A549 (cell line): ENCODE data around the gene BRF1. TPM values are rescaled to one million over a fixed set of nuclear protein-coding genes. Genes with fewer than 3 reads are reported as not detected.

ENCODE experiments used
- ATAC-seq, 2 experiments: fragments of 200-7000 bp in 1 of 2; fragments of >200 bp in 1 of 2; cut with Nextera tagmentation in 1 of 2; cut with Tn5 transposase in 1 of 2; 3 replicates each; pipeline versions ENCODE4 v1.8.0 to v1.9.1; 2018 to 2020; ENCODE audit warnings: mild to moderate bottlenecking in 1 of 2, moderate library complexity in 1 of 2
- CTCF ChIA-PET: fragments of 300-600 bp; sonication (Branson Sonifier 250); formaldehyde crosslinking; extraction: SDS; loops from one replicate; lab custom pipeline; 2021; ENCODE audit warnings: antibody characterized with exemption, inconsistent platforms; lab: Yijun Ruan, JAX
- POLR2A ChIA-PET: fragments of 350-600 bp; formaldehyde crosslinking; extraction: SDS; loops from one replicate; lab custom pipeline; 2021; ENCODE audit warnings: antibody characterized with exemption, inconsistent platforms; lab: Yijun Ruan, JAX
- DNase-seq, 2 experiments: peaks; one replicate each; pipeline versions ENCODE4 v3.0.0 to v3.0.0-alpha.2; 2011 to 2016; ENCODE audit warnings: low read depth in 1 of 2, low spot score in 1 of 2
- FAIRE-seq: peaks from 2 replicates; lab custom pipeline; 2011; peaks lifted over from hg19 to GRCh38; lab: Jason Lieb, UNC
- H3K27ac ChIP-seq, 2 experiments: fragments of >200 bp; sonication (Bioruptor Twin); formaldehyde crosslinking; 3 replicates each; pipeline ENCODE4 v1.5.1; 2016 to 2017
- H3K4me1 ChIP-seq: fragments of >200 bp; sonication (Bioruptor Twin); formaldehyde crosslinking; 3 replicates; pipeline ENCODE4 v1.6.1; 2016
- H3K4me2 ChIP-seq: fragments of >200 bp; sonication (Bioruptor Twin); formaldehyde crosslinking; 3 replicates; pipeline ENCODE4 v1.6.1; 2016
- H3K4me3 ChIP-seq: fragments of >200 bp; sonication (Bioruptor Twin); formaldehyde crosslinking; 3 replicates; pipeline ENCODE4 v1.5.1; 2016
- H3K9me3 ChIP-seq: fragments of >200 bp; sonication (Bioruptor Twin); formaldehyde crosslinking; 3 replicates; pipeline ENCODE4 v1.6.1; 2016
- BHLHE40 ChIP-seq: IDR thresholded peaks from 2 replicates; pipeline ENCODE4 v1.6.1; 2012; ENCODE audit warnings: low read depth, low read length, inconsistent platforms
- CTCF ChIP-seq: fragments of >200 bp; sonication (Bioruptor Twin); formaldehyde crosslinking; IDR thresholded peaks from 3 replicates; pipeline ENCODE4 v1.5.1; 2016
- EP300 ChIP-seq, 2 experiments: fragments of >200 bp; sonication (Bioruptor Twin); formaldehyde crosslinking; IDR thresholded peaks; 2 replicates in 1 of 2; 3 replicates in 1 of 2; pipeline ENCODE4 v1.6.1; 2016 to 2017
- FOSB ChIP-seq: fragments of 250-450 bp; sonication (Bioruptor Pico); IDR thresholded peaks from 2 replicates; pipeline ENCODE4 v1.5.0; 2020; ENCODE audit warnings: mild to moderate bottlenecking, moderate library complexity
- FOSL2 ChIP-seq, 2 experiments: fragments of 450-650 bp in 1 of 2; fragments of >200 bp in 1 of 2; sonication (Bioruptor Twin) in 1 of 2; formaldehyde crosslinking; IDR thresholded peaks; 2 replicates each; pipeline versions ENCODE4 v1.5.0 to v1.6.1; 2016 to 2020; ENCODE audit warnings: mild to moderate bottlenecking in 1 of 2, moderate library complexity in 1 of 2
- GATA3 ChIP-seq: IDR thresholded peaks from 2 replicates; pipeline ENCODE4 v1.6.1; 2012; ENCODE audit warnings: borderline replicate concordance
- HOXB13 ChIP-seq: fragments of 250-450 bp; sonication (Bioruptor Pico); IDR thresholded peaks from 2 replicates; pipeline ENCODE4 v1.5.0; 2020; ENCODE audit warnings: low read depth, mild to moderate bottlenecking, moderate library complexity
- HOXB5 ChIP-seq: fragments of 250-450 bp; sonication (Bioruptor Pico); IDR thresholded peaks from 2 replicates; pipeline ENCODE4 v1.5.0; 2020; ENCODE audit warnings: mild to moderate bottlenecking, moderate library complexity
- KDM5A ChIP-seq: fragments of 200-600 bp; sonication (generic); IDR thresholded peaks from 2 replicates; pipeline ENCODE4 v1.6.1; 2016; ENCODE audit warnings: antibody characterized with exemption, mild to moderate bottlenecking
- MAFK ChIP-seq: fragments of 450-650 bp; IDR thresholded peaks from 2 replicates; pipeline ENCODE4 v1.6.1; 2014; ENCODE audit not compliant: partially characterized antibody
- MAZ ChIP-seq: fragments of 150-350 bp; IDR thresholded peaks from 2 replicates; pipeline ENCODE4 v1.6.1; 2014; ENCODE audit warnings: antibody characterized with exemption, low read depth, low read length, borderline replicate concordance
- MYC ChIP-seq: IDR thresholded peaks from 2 replicates; pipeline ENCODE4 v1.6.1; 2012; ENCODE audit warnings: mild to moderate bottlenecking, inconsistent platforms, low read length, improper control_type of control experiment, borderline replicate concordance
- NFE2L2 ChIP-seq: fragments of 150-350 bp; conservative IDR thresholded peaks from 2 replicates; pipeline ENCODE4 v1.6.1; 2014; ENCODE audit warnings: low read length
- SMC3 ChIP-seq: fragments of >200 bp; sonication (Bioruptor Twin); formaldehyde crosslinking; IDR thresholded peaks from 3 replicates; pipeline ENCODE4 v1.6.1; 2018; ENCODE audit warnings: inconsistent platforms
- SREBF2 ChIP-seq: fragments of 450-650 bp; IDR thresholded peaks from 2 replicates; pipeline ENCODE4 v1.6.1; 2014; ENCODE audit warnings: mild to moderate bottlenecking, moderate library complexity
- TP53 ChIP-seq: fragments of 250-450 bp; sonication (Bioruptor Pico); IDR thresholded peaks from 2 replicates; pipeline ENCODE4 v1.5.0; 2021; ENCODE audit warnings: mild to moderate bottlenecking, moderate library complexity
- ZC3H11A ChIP-seq: fragments of 450-650 bp; IDR thresholded peaks from 2 replicates; pipeline ENCODE4 v1.6.1; 2014; ENCODE audit warnings: antibody characterized with exemption, mild to moderate bottlenecking
- ZFP36 ChIP-seq: fragments of 450-650 bp; IDR thresholded peaks from 2 replicates; pipeline ENCODE4 v1.6.1; 2014; ENCODE audit warnings: borderline replicate concordance; ENCODE audit not compliant: partially characterized antibody
- ZNF302 ChIP-seq: fragments of 250-450 bp; sonication (Bioruptor Pico); IDR thresholded peaks from 2 replicates; pipeline ENCODE4 v1.9.0; 2021; ENCODE audit warnings: inconsistent platforms, mild to moderate bottlenecking, moderate library complexity
- WGBS: methylation state at CpG from one replicate; pipeline ENCODE4 v1.1.6; 2017; ENCODE audit errors: missing lambda C conversion rate; 5-methylcytosine and 5-hydroxymethylcytosine counted together
- polyA plus RNA-seq, 4 experiments: library from polyadenylated mRNA; depleted of rRNA in 3 of 4; stranded (reverse); fragments of >200 nt; fragmentation: RNase III in 1 of 4; extraction: RNeasy Plus Mini Kit Qiagen cat#74134 plus additional on column Dnase treatment in 1 of 4; gene quantifications; 2 replicates in 3 of 4; 3 replicates in 1 of 4; pipeline ENCODE4 v1.2.3, GENCODE V29; 2011 to 2017
- TF ChIP-seq, protein P1 (sequence below): fragments of 450-650 bp; IDR thresholded peaks from 2 replicates; pipeline ENCODE4 v1.6.1; 2014; ENCODE audit warnings: antibody characterized with exemption
- TF ChIP-seq, protein P2 (sequence below): fragments of 200-600 bp; sonication (generic); IDR thresholded peaks from 2 replicates; pipeline ENCODE4 v1.6.1; 2016; ENCODE audit warnings: antibody characterized with exemption, mild to moderate bottlenecking, moderate library complexity
- TF ChIP-seq, protein P3 (sequence below): IDR thresholded peaks from 2 replicates; pipeline ENCODE4 v1.6.1; 2012
- TF ChIP-seq, protein P4 (sequence below): fragments of 250-450 bp; sonication (Bioruptor Pico); IDR thresholded peaks from 2 replicates; pipeline ENCODE4 v1.5.0; 2020; ENCODE audit warnings: low read depth, mild to moderate bottlenecking, moderate library complexity
- TF ChIP-seq, protein P5 (sequence below): fragments of 150-350 bp; IDR thresholded peaks from 2 replicates; pipeline ENCODE4 v1.6.1; 2014; ENCODE audit warnings: low read depth, mild to moderate bottlenecking, low read length

Gene BRF1
- polyA plus RNA-seq, 2 of the 4 experiments (the other 2 are of a cell fraction) = 8.5 to 25.7 TPM

DNA sequence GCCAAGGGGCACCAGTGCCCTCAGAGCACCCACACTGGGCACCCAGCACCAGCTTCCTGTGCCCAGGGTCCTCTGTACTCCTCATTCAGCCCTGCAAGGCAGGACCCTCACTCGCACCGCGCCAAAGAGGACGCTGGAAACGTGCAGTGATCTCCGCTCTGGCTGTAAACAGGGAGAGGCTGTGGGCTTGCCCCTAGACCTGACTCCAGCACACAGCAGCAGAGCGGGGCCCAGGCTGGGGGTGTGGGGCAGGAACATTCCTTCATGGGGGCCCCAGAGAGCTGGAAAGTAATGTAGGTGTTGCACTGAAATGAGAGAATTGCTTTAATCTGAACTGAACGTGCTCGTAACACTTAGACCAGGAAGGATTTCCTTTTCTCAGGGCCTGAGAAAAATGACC, 5.0 kb upstream of the BRF1 start (continued):
- TF ChIP-seq BHLHE40 = no peak

GRCh38 chr14:105305345-105305744, 4.5 kb upstream of the BRF1 start:
- ChIA-PET CTCF (interaction anchor here (1.0 to 1.2 kb wide), 2 partner anchors 9 to 28 kb away, joined by 3 read pairs; partner anchors contain the start of gene PACS2), POLR2A (no interaction called here)
- no peak for ATAC-seq
- no peaks in the 10 kb centered on the region for H3K9me3 ChIP-seq
- no peak overlapping the region for H3K4me3 ChIP-seq
- no peak for FAIRE-seq
- DNase-seq = no peak
- H3K27ac ChIP-seq = no peak overlapping the region
- TF ChIP-seq MAZ (no peak), CTCF (no peak), EP300 (IDR thresholded peaks at IDR 0.05) (no peak), SMC3 (no peak), ZNF302 (no peak), KDM5A (no peak), MYC (no peak)
- TF ChIP-seq, protein P1, sequence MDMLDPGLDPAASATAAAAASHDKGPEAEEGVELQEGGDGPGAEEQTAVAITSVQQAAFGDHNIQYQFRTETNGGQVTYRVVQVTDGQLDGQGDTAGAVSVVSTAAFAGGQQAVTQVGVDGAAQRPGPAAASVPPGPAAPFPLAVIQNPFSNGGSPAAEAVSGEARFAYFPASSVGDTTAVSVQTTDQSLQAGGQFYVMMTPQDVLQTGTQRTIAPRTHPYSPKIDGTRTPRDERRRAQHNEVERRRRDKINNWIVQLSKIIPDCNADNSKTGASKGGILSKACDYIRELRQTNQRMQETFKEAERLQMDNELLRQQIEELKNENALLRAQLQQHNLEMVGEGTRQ = no peak
- 0 out of 3 replicates have a peak, but pooled peaks cover 3% of the 10 kb centered on the region for H3K4me1 ChIP-seq
- 76% methylated on average over 9 of the region's 9 CpGs for WGBS
- H3K4me2 ChIP-seq = no peak overlapping the region

GRCh38 chr14:105304565-105304964, 3.8 kb upstream of the BRF1 start:
- H3K4me2 ChIP-seq = no peak overlapping the region
- H3K4me3 ChIP-seq = no peak overlapping the region
- ChIA-PET CTCF (interaction anchor here (1.0 kb wide), 2 partner anchors 9 kb away, joined by 3 read pairs; partner anchors contain the start of gene PACS2), POLR2A (no interaction called here)
- TF ChIP-seq SREBF2 = no peak
- TF ChIP-seq, protein P2, sequence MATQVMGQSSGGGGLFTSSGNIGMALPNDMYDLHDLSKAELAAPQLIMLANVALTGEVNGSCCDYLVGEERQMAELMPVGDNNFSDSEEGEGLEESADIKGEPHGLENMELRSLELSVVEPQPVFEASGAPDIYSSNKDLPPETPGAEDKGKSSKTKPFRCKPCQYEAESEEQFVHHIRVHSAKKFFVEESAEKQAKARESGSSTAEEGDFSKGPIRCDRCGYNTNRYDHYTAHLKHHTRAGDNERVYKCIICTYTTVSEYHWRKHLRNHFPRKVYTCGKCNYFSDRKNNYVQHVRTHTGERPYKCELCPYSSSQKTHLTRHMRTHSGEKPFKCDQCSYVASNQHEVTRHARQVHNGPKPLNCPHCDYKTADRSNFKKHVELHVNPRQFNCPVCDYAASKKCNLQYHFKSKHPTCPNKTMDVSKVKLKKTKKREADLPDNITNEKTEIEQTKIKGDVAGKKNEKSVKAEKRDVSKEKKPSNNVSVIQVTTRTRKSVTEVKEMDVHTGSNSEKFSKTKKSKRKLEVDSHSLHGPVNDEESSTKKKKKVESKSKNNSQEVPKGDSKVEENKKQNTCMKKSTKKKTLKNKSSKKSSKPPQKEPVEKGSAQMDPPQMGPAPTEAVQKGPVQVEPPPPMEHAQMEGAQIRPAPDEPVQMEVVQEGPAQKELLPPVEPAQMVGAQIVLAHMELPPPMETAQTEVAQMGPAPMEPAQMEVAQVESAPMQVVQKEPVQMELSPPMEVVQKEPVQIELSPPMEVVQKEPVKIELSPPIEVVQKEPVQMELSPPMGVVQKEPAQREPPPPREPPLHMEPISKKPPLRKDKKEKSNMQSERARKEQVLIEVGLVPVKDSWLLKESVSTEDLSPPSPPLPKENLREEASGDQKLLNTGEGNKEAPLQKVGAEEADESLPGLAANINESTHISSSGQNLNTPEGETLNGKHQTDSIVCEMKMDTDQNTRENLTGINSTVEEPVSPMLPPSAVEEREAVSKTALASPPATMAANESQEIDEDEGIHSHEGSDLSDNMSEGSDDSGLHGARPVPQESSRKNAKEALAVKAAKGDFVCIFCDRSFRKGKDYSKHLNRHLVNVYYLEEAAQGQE = no peak
- TF ChIP-seq, protein P3, sequence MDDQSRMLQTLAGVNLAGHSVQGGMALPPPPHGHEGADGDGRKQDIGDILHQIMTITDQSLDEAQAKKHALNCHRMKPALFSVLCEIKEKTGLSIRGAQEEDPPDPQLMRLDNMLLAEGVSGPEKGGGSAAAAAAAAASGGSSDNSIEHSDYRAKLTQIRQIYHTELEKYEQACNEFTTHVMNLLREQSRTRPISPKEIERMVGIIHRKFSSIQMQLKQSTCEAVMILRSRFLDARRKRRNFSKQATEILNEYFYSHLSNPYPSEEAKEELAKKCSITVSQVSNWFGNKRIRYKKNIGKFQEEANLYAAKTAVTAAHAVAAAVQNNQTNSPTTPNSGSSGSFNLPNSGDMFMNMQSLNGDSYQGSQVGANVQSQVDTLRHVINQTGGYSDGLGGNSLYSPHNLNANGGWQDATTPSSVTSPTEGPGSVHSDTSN = no peak
- FAIRE-seq (no peak), ATAC-seq (no peak), DNase-seq (no peak)
- 84% methylated on average over 9 of the region's 9 CpGs for WGBS
- no peak overlapping the region for H3K27ac ChIP-seq
- 0 out of 3 replicates have a peak, but pooled peaks cover 3% of the 10 kb centered on the region for H3K4me1 ChIP-seq
- no peaks in the 10 kb centered on the region for H3K9me3 ChIP-seq

DNA sequence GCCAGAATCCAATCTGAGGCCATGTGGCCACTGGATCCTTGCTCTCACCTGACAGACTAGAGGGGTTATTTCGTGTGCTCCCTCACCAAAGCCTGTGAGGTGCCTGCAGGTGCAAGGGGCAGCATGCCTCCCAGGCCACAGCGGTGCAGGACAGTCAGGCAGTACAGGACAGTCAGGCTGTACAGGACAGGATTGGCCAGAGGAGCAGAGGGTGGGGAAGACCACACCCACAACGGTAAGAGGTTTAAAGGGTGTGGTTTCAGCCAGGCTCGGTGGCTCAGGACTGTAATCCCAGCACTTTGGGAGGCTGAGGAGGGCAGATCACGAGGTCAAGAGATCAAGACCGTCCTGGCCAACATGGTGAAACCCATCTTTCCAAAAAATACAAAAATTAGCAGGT, 3.1 kb upstream of the BRF1 start:
- 58% methylated on average over 6 of the region's 6 CpGs for WGBS
- no peak overlapping the region for H3K27ac ChIP-seq
- ChIA-PET POLR2A (no interaction called here), CTCF (interaction anchor here (0.7 to 1.0 kb wide), 2 partner anchors 10 to 17 kb away, joined by 3 to 4 read pairs; no protein-coding TSS in a partner anchor)
- DNase-seq = no peak
- no peak for FAIRE-seq
- H3K4me3 ChIP-seq = no peak overlapping the region
- H3K9me3 ChIP-seq = no peaks in the 10 kb centered on the region
- ATAC-seq = no peak
- 0 out of 3 replicates have a peak, but pooled peaks cover 3% of the 10 kb centered on the region for H3K4me1 ChIP-seq
- H3K4me2 ChIP-seq = no peak overlapping the region
- no peak for TF ChIP-seq FOSB (CRISPR knock-in tag)
- no peak for TF ChIP-seq FOSL2 (IDR thresholded peaks at IDR 0.05)
- no peak for TF ChIP-seq FOSL2 (CRISPR knock-in tag; IDR thresholded peaks at IDR 0.05)
- no peak for TF ChIP-seq NFE2L2
- TF ChIP-seq TP53 = no peak
- TF ChIP-seq GATA3 = no peak
- no peak for TF ChIP-seq ZFP36
- no peak for TF ChIP-seq MAFK
- TF ChIP-seq HOXB5 (CRISPR knock-in tag) = no peak
- TF ChIP-seq, protein P4, sequence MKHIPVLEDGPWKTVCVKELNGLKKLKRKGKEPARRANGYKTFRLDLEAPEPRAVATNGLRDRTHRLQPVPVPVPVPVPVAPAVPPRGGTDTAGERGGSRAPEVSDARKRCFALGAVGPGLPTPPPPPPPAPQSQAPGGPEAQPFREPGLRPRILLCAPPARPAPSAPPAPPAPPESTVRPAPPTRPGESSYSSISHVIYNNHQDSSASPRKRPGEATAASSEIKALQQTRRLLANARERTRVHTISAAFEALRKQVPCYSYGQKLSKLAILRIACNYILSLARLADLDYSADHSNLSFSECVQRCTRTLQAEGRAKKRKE (CRISPR knock-in tag) = no peak
- no peak for TF ChIP-seq HOXB13
- TF ChIP-seq, protein P5, sequence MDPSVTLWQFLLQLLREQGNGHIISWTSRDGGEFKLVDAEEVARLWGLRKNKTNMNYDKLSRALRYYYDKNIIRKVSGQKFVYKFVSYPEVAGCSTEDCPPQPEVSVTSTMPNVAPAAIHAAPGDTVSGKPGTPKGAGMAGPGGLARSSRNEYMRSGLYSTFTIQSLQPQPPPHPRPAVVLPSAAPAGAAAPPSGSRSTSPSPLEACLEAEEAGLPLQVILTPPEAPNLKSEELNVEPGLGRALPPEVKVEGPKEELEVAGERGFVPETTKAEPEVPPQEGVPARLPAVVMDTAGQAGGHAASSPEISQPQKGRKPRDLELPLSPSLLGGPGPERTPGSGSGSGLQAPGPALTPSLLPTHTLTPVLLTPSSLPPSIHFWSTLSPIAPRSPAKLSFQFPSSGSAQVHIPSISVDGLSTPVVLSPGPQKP = no peak
- no peak for TF ChIP-seq ZC3H11A
